ENCODE results near the gene EFEMP1.

DNA sequence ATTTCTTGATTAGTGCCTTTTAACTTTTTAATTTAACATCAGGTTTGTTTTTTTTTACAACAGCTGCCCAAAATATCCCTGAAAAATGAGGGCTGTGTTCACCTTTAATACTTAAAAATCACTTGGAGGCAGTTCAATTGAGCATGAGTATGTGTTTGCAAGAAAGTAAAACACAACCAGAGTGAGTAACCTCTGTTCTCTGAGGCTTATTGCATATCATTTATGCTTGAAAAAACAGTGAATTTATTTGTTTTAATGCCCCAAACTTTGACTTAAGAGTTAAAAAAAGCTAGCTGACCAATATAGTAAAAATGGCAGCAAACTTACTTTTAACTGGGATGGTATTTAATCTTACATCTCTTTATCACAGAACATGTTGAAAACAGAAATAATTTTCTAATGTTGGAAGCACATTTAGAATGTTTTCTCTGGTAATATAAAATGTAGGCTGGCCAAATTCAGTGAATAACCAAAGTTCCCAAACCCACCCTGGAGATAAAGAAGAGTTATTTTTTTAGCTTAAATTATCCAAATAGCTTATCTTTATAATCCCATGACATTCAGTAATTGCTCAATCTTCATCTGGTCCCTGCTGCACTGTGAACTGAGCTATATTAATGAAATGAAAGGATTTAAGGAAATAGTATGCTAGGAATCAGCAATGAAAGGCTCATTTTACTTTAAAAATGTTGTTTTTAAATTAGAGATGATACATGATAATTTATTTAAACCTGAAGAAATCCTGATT is 24.8 kb upstream of the EFEMP1 start:
- TF ChIP-seq POLR2A (IDR thresholded peaks at IDR 0.05) (no peak), CTCF (IDR thresholded peaks at IDR 0.05) (no peak)

All from upper lobe of left lung (tissue), 4 donors.